NCI-H187 treated with DMSO at 0.1 percent for 48 hours (cell line): ENCODE measurements around the gene TGFBR3.
"Not testable (repeated sequence)": the region's sequence is repeated elsewhere in the genome, so short reads cannot be mapped to it uniquely, and the experiment has no call there.

Experiments
- DNase-seq: peaks from one replicate; lab custom pipeline; 2025; lab: John Stamatoyannopoulos, UW

The TGFBR3 gene

DNA sequence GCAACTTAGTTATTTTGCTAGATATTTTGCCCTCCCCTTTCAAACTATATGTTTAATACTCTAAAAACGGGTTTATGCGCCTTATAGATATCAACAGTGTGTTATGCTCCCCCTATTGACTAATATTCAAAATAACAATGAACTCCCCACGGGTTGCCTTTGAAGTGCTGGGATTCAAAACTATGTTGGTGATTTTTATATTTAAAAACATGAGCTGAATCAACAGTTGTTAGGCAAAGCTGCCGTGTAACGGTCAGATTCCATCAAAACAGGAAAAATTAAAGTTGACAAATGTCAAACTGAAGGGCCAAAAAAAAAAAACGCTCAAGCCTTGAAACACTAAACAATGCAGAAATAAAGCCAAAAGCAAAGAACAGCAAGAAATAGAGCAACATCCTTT, 2.5 kb downstream of the TGFBR3 start:
- DNase-seq, result no peak

DNA sequence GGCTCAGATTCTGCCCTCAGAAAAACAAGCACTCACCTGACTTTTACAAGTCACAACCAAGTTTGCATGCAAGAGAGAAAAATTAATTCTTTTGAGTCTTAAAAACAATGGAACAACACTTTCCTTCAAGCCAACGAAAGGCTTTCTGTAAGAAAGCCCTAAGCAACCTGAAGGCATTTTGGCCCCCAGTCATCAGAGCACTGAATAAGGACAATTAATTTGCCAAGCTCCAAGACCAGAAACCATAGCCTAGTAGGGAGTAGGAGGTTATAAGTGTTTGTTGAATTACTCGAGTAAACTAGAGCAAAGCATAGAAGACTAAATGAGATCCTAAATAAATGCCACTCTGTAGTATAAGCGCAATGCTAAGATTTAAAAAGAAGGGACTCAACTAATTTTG, 4.7 kb downstream of the TGFBR3 start:
- no peak for DNase-seq

DNA sequence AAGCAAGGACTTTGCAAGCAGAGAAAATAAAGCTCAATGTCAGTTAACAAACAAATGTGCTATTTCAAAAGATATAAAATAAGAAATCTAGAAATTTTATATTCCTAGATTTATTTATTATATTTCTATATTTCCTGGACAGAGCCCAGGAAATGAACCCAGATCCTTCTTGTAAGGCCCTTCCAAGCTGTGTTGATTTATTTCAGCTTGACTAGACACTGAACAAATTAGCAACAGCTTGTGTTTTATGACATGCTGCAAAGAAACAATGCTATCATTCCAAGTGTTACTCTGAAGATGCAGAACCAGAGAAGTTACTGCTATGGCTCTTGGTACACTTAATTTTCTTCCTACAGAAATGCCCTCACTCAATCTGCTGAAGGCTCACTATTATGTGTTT, 6.2 kb downstream of the TGFBR3 start:
- DNase-seq, result no peak

DNA sequence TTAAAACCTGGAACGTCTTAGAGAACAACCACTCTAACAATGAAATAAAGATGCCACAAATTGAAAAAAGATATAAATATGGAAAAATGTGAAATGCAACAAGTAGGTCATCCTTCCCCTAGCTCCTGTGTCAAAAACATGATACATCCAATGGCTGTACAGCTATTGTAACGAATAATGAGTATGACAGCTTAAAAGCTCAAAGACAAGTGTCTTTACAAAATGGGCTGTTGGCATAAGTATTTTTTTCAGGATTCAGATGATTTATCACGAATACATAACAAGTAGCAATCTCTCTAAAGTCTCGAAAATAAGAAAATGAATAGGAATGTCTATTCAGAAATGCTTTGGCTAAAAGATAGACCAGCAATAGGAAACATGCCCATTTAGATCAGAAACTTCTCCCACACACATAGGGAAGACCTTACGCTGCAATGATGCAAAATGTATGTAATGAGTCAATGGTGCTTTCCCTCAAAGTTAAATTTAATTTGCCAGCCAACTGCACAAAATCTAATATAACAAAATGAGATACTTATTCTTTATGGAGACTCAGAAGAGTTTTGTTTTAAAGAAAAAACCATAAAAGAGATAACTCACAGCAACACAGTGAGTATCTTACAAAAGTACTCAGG, 8.3 kb downstream of the TGFBR3 start:
- no peak for DNase-seq

DNA sequence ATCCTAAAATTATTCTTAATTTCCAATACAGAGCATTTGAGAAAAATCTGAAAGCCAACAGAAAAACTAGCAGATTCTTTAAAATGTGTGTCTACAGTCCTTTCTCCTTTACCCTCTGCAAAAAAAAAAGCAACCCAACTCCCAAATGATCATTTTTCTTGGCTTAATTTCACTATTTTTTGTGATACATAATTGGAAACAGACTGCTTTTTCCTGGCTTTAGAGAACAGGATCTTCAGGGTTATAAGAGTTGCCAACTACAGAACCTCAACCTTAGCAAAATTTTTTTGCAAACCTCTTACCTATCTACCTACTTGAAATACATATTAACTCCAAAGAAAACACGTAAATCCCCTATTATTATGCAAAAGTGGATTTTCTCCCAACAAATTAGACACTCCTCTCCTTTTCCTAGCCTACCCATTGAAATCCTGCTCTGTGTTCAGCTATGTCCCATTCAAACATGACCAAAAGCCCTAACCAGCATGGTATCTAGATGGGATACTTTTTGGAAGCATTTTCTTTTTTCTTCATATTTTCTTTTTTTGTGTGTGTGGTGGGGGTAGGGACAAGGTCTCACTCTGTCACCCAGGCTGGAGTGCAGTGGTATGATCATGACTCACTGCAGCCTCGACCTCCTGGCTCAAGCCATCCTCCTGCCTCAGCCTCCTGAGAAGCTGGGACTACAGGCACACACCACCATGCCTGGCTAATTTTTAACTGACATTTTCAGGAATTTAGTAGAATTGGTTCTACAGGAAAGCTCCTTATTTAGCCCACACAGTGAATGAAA, 9.0 kb downstream of the TGFBR3 start:
- no peak for DNase-seq

DNA sequence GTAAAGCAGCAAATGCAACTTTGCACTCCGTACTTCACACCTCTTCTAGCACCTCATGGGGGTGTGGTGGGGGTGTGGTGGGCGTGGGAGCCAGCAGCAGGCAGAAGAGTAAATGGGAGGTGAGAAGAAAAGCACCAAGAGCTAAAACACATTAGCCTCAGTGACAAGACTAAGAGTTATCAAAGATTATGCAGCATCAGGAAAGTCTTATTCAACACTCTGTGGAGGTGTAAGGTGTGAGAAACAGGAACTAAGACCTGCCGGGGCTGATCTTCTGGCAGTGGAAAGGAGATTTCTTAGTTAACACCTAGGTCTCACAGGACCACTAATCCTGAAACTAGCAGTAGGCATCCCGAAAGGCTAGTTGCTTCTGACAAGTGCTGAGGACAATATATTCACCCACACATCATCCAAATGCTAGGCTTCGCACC, 9.9 kb downstream of the TGFBR3 start:
- DNase-seq, result no peak

DNA sequence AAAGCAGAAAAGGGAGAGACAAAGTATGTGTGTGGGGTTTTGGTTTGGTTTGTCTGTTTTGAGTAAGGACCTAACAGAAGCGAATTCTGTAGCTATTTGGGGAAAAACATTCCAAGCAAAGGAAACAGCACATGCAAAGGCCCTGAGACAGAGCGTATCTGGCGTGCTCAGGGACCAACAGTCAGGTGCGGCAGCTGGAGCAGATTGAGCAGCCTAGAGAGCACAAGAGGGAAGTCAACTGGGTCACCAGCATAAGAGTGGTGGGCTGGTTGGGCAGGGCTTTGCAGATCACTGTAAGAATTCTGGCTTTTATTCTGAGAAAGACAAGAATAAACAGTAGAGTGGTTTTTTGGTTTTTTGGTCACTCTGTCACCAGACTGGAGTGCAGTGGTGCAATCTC, 11.8 kb downstream of the TGFBR3 start:
- DNase-seq, result no peak

DNA sequence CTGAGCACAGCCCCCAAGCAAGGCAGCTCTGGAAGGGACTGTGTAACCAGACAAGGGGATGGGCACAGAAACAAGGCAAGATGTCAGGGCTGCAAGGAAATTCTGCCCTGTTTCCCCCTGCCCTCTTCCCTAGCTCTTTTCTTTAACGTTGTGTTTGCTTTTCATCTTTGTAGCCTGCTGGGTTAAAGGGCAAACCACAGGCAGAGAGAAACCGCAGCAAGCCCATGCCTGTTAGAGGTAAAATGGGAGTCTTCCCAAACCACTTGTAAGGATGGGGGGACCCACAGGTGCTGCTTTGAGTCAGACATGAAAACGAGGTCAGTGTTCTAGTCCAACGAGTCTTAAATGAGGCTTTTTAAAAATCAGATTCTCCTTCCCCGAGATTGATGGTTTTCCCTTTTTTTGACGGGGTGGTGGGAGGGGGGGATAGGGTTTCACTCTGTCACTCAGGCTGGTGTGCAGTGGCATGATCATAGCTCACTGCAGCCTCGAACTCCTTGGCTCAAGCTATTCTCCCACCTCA, 13.3 kb downstream of the TGFBR3 start:
- DNase-seq, result peak; percentile 20

DNA sequence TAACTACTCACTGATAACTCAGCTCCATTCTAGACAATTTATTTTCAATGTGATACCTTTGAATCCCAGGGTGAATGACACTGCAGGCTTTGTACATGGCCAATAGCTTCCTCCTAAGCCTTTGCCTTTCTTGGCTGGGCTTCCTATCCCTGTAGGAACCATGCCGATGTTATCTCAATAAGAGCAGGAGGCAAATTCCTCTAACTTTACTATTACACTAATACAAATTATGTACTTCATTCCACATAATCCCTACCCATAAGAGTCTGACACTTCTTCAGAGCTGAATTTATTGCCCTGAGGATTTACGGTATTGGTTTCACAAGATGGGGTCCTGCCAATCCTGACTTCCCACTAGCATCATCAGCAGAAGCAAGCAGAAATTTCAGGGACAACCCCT, 14.0 kb downstream of the TGFBR3 start:
- DNase-seq, result no peak

DNA sequence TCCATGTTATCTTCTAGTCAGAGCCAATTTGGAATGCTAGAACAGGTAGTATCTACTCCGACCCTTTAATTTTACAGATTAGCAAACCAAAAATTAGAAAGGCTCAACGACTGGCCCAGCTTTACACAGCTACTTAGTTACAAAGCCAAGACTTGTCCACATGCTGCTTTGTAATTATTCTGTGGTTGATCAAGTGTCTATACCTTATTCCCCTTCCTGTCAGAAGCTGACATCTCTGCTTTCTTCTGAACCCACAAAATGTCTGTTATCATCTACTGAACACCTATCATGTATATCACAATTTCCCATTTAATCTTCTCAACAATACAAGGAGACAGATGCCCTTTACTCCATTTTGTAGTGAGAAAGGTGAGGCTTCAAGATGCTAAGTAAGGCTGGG, 15.6 kb downstream of the TGFBR3 start:
- DNase-seq, result no peak

DNA sequence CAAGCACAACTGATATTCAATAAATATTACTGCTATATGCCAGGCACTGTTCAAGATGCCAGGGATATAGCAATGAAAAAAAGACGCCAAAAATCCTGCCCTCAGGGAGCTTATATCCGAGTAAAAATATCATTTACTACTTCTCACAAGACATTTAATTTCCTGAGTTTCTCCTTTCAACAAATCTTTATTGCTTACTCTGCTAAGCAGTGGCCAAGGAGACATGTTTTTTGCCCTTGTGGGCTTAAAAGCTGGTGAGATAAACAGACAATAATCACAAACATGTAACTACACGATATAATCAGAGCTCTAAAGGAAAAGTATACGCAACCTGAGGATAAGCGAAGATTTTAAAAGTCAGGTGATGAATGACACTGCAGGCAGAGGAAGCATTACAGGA, 19.5 kb downstream of the TGFBR3 start:
- no peak for DNase-seq

DNA sequence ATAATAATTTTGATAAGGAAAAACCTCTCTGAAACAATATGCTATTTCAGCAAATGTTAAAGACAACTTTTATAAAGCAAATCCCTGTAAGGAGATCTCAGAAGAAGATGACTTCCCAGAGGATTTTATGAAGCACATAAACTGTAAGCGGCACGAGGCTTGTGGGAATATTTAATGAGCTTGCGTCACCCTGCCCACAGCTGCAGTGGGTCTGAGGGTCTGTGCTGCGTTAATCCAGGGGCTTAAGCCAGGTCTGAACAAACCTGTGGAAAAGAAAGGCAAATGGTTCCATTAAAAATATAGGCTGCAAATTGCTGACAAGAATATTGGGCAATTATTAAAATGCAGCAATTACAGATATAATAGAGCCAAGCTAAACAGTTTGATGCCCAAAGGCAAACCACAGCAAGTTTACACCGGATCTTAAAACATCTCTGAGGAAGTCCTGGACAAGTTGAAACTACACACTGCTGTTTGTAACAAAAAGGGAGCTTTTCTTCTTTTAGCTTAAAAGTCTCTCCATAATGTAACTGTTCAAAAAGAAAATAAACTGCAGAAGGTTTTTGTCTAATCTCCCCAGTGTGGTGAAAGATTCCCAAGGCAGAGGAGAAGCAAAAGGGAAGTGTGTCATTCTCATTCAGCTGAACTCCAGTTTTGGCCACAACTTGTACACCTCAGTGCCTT, 21.8 kb downstream of the TGFBR3 start:
- DNase-seq, result no peak

DNA sequence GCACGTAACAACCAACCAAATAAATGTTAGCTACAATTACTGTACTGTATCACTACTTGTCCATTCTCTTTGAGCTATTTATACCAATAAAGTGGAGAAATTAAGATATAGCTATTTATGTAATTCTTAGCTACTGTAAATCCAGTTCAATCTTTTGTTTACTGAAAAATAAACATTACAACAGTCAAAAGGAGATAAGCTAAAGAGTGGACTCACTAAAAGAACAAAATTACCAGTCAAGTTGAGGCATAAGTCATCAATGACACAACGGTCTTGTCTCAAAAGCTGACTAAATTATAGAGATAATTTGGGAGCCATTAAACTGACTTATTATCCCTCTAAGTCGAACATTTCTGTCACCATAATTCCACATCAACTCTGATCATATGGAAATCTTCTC, 22.5 kb downstream of the TGFBR3 start:
- DNase-seq, result no peak

DNA sequence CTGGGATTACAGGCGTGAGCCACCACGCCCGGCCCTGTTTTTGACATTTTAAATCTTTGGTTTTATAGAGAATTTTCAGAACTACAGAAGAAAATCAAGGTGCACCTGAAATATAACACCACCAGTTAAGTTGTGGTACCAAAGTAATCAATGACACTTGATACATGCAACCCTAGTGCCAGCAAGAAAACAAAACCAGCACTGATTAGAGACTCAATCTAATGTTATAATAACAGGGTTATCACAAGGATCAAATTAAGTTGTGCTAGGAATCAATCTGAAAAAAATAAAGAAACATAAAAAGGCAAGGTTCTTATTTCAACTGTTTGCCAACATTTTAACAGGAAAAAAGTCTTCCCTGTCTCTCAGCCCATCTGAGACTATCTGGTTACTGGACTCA, 23.8 kb downstream of the TGFBR3 start:
- no peak for DNase-seq

DNA sequence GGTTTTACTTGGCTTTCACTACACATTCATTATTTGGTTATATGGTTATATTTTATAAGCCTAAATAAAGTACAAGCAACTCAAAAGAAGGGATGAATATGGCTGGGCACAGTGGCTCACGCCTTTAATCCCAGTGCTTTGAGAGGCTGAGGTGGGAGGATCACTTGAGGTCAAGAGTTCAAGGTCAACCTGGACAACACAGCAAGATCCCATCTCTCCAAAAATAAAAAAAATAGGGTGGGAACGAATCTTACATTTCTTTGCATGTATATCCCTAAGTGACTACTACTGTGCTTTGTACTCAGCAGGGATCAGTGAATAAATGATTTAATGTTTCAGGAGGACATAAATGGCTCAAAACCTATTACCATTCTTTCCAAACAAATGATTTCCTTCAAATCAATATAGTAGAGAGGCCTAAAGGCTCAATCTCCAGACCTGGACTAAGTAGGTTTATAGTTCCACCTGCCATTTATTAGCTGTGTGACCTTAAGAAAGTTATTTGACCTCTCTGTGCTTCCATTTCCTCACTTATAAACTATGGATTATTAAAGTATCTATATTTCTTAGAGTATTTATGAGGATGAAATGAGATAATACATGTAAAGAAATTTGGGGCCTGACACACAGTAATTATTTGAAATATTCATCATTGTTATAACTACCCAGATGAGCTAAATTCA, 28.3 kb downstream of the TGFBR3 start:
- DNase-seq, result no peak

DNA sequence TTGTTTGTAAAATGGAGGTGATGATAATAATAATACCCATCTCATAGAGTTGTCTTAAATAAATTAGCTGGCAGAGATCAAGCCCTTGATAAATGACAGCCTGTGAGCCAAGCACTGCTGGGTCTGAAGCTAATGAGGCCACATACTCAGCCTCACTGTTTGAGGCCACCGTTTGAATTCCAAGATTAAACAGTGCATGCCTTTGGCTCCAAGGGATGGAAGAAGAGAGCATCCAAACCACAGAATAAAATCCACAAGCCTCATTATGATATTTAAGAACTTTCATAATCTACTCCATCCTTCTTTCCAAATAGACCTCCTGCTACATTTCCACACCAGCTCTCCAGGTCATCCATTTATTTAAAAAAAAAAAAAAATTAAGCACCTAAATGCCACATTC, 29.0 kb downstream of the TGFBR3 start:
- DNase-seq, result no peak

DNA sequence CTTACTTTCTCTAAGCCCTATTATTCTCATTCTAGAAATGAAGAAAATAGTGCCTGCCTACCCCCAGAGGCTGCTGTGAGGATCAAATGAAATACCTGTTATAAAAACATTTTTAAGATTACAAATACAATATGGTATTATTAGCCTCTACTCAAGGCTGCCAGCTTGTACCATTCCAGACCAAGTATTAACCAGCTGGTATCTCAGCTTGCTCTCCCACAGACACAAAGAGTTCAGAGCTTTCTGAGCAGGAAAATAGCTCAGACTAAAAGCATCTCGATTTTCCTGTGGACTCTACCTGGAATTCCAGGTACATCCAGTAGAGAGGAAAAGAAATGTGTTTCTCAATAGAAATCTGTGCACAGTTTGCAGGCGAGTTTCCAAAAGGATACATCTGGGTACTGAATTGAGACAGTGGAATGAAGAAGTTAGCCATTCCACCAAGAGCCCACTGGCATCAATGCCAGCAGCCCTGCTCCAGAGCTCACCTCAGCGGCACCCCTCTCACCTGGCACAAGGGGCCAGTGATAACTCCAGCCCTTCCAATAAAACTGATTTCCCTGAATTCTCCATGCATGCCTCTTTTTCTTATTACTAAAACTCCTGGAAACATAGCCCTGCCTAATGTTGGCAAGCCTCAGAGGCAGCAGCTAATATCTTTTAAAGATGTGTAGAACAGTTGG, 31.0 kb downstream of the TGFBR3 start:
- DNase-seq, result no peak

DNA sequence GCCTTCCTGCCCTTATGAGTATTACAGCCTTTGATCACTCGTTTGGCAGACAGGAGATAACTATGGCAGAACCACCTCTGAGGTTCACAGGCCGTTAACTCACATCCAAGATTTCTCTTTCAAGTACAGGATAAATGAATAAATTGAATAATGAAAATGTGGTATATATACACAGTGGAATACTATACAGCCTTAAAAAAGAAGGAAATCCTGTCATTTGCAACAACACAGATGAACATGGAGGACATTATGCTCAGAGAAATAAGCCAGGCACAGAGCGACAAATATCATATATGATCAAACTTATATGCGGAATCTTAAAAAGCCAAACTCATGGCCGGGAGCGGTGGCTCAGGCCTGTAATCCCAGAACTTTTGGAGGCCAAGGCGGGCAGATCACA, 32.6 kb downstream of the TGFBR3 start:
- no peak for DNase-seq

DNA sequence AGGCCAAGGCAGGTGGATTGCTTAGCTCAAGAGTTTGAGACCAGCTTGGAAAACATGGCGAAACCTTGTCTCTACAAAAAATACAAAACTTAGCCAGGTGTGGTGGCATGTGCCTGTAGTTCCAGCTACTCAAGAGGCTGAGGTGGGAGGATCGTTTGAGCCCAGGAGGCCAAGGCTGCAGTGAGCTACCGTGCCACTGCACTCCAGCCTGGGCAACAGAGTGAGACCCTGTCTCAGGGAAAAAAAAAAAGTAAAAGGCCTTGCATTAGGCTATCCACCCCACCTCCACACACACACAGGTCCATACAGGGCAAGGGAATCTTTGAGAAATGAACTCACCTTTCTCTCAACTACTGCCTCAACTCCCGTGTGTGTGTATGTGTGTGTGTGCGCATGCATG, 33.9 kb downstream of the TGFBR3 start:
- DNase-seq, result not testable (repeated sequence)

DNA sequence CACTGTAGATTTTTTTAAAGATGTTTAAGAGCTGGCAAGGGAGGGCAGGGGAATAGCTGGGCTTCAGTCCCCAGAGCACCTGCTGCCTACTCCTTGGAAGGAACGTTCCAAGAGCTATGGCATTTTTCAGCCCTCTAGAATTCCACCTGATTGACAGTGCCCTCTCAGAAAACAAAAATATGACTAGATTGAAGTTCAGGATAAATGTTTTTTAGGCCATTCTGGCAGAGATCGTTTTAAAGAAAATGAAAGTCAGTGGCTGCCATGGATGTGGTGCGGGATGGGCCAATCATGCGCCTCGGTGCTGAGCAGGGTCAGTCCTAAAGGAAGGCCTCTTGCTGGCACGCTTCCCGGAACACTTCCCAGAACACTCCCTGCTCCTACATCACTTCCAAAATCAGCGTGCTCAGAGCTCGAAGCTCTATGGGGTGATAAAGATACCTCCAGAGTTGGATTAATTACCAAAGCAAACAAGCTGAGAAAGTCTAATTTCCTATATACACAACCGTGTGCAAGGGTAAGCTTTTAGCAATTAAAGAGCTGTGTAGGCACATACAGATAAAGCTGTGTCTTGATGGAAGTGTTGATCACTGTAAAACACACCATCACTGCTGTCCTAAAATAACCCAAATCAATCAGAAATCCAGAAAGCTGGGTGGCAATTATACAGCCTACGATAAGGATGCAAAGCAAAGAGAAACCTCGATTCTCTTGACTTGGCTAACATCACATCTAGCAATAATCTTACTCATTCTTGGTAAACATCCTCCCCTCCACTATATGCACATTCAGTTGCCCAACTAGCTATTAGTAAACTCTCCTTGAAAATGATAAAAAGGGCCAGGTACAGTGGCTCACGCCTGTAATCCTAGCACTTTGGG, 34.6 kb downstream of the TGFBR3 start:
- no peak for DNase-seq

DNA sequence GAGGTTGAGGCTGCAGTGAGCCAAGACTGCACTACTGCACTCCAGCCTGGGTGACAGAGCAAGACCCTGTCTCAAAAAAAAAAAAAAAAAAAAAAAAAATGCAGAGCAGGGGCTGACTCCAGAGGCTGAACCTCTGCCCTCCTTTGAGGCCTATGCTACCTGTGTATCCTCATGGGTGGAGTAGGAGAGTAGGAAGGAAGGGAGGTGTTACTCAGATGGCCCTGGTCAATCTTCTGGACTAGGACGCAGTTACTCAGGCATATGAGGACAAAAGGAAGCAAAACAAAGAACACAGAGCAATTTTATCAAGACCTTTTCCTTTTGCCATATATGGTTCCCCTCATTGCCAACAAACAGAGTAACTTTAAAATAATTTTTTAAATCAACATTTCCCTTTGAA, 35.2 kb downstream of the TGFBR3 start:
- DNase-seq, result no peak
